AG04449 (cell line): ENCODE measurements around the gene DZIP1.
A peak's percentile ranks its signal among the peaks of the same experiment; 100 is the strongest.

ENCODE experiments used
- CTCF ChIA-PET: fragments of 350-600 bp; formaldehyde crosslinking; extraction: SDS; loops from one replicate; lab custom pipeline; 2021; ENCODE audit warnings: antibody characterized with exemption; lab: Yijun Ruan, JAX
- POLR2A ChIA-PET: fragments of 400-600, 350-600 bp; formaldehyde crosslinking; extraction: SDS; loops from one replicate; lab custom pipeline; 2020; ENCODE audit warnings: antibody characterized with exemption, inconsistent platforms; lab: Yijun Ruan, JAX
- DNase-seq: peaks from one replicate; pipeline ENCODE4 v3.0.0-alpha.2; 2010; ENCODE audit warnings: low read depth, low spot score
- H3K4me3 ChIP-seq: 2 replicates; pipeline ENCODE4 v1.5.1; 2011; ENCODE audit warnings: low read depth, mild to moderate bottlenecking, control low read depth, low read length
- TF ChIP-seq, protein P1 (sequence below): IDR thresholded peaks from one replicate; pipeline ENCODE4 v1.5.1; 2011; ENCODE audit warnings: mild to moderate bottlenecking, moderate library complexity, low read length, control low read depth, inconsistent platforms; ENCODE audit not compliant: insufficient read depth; ENCODE audit errors: missing control alignments

Gene DZIP1

DNA sequence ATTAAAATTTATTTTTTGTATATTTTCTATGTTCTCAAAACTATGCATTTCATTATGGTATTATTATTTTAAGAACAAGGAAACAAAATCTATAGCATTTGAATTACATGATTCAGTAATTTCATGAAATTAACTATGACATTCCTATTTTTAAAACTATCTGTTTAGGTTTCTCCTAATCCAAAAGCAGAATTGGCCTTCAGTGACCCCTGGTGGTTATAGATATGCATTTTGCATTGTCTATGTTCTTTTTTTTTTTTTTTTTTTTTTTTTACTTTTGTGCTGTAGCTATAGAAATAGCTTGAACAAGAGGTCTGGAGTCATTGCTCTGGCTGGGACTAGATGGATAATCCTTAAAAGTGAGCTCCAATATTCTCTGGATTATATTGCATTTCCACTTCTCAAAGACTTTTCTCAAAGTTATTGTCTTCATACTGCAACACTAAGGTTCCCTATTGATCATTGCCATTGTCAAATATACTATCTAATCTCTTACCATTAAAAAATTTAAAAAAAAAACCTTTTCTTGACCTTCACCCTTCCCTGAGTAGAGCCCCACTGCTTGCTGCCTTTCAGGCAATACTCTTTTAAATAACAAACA lies 16.6 kb upstream of the DZIP1 start:
- TF ChIP-seq, protein P1, sequence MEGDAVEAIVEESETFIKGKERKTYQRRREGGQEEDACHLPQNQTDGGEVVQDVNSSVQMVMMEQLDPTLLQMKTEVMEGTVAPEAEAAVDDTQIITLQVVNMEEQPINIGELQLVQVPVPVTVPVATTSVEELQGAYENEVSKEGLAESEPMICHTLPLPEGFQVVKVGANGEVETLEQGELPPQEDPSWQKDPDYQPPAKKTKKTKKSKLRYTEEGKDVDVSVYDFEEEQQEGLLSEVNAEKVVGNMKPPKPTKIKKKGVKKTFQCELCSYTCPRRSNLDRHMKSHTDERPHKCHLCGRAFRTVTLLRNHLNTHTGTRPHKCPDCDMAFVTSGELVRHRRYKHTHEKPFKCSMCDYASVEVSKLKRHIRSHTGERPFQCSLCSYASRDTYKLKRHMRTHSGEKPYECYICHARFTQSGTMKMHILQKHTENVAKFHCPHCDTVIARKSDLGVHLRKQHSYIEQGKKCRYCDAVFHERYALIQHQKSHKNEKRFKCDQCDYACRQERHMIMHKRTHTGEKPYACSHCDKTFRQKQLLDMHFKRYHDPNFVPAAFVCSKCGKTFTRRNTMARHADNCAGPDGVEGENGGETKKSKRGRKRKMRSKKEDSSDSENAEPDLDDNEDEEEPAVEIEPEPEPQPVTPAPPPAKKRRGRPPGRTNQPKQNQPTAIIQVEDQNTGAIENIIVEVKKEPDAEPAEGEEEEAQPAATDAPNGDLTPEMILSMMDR, result peak; percentile 43
- ChIA-PET POLR2A (interaction anchor here (0.8 kb wide), 1 partner anchor 33 kb away, joined by 3 read pairs; no protein-coding TSS in a partner anchor), CTCF (interaction anchor here (0.9 to 5.0 kb wide), 20 partner anchors 10 to 174 kb away, joined by 3 to 62 read pairs (median 4); no protein-coding TSS in a partner anchor)
- no peak for DNase-seq
- H3K4me3 ChIP-seq, result no peak overlapping the region

DNA sequence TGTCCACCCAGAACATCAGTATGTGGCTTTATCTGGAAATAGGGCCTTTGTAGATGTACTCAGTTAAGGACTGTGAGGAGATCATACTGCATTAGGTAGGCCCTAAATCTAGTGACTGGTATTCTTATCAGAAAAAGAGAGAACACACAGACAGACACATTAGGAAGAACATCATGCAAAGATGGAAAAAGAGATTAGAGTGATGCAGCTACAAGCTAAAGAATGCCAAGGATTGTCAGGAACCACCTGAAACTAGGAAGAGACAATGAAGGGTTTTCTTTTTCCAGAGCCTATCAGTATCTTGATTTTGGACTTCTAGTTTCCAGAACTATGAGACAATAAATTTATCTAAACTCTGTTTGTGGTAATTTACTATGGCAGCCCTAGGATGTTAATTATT lies 15.0 kb upstream of the DZIP1 start:
- POLR2A ChIA-PET, result no interaction called here
- CTCF ChIA-PET, result interaction anchor here (1.4 to 5.0 kb wide), 5 partner anchors 12 to 52 kb away, joined by 3 to 62 read pairs (median 11); no protein-coding TSS in a partner anchor
- no peak overlapping the region for H3K4me3 ChIP-seq

DNA sequence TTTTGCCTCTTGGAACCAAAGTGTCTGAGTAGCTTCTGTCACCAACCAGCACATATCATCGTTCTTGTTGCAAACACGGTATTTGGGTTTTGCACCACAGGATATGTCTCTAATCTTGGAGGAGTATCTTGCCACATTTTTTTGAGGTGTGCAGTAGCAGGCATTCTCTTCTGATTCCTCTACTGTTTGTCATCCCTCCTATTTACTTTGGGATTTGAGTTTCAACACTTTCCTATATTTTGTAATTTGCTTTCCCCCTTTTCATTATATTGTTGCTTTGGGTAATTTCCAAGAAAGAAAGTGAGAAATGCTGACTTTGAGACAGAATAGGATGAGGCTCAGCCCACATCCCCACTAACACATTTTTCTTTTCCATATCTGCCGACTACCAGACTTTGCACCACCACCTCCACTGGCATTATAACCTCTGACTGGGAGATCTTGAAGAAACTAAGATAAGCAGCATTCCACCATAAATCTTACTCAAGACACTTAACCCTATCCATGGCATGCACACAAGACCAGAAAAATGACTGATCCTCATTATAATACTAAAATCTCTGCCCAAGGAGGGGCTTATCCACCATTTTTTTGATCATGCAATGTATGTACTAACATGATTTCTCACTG lies 12.0 kb upstream of the DZIP1 start:
- CTCF ChIA-PET, result no interaction called here
- TF ChIP-seq, protein P1, result no peak
- DNase-seq, result no peak
- POLR2A ChIA-PET, result no interaction called here
- no peak overlapping the region for H3K4me3 ChIP-seq

More for the DNA sequence above, 15.0 kb upstream of the DZIP1 start:
- TF ChIP-seq, protein P1, result no peak
- DNase-seq, result no peak

DNA sequence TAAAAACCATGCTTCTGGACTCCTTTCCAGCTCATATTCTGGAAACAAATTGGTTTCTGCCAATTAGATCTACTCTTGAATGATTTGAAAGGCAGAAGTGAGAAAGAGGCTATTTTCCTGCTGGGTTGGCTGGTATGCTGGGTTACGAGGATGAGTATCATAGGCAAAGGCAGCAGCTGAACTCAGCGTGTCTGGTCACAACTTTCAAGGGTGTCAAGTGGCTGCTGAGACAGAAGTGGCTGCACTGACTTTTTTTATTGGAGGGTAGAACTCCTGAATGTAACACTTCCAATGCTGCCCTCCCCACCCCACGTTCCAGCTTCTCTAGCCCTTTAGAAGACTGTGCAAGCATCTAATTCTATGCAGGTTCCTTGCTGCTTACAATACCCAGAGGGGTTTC lies 8.3 kb upstream of the DZIP1 start:
- TF ChIP-seq, protein P1, result no peak
- POLR2A ChIA-PET, result no interaction called here
- no peak for DNase-seq
- H3K4me3 ChIP-seq, result no peak overlapping the region
- CTCF ChIA-PET, result interaction anchor here (1.3 kb wide), 1 partner anchor 28 kb away, joined by 5 read pairs; no protein-coding TSS in a partner anchor

DNA sequence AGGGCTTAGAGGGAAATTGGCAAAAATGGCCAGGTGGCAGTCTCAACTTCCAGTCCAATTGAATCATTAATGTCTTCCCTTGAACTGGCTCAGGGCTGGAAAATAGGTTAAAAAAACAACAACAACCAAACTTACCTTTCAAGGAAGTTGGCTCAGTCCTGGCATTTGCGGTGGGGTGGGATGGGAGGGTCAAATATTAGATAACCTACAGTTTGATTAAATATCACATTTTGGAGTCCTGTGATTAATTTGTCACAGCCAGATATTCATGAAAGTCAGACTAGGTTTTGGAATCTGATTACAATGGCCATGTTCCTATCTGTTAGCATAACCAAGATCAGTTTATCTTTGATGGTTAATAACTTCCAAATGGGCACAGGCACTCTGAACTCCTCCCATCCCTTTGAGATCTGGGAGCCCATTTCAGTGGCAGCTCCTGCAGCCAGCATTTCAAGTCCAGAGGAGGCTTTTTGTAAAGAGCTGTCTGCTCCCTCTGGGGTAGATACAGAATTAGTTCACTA lies 7.8 kb upstream of the DZIP1 start:
- no peak overlapping the region for H3K4me3 ChIP-seq
- ChIA-PET CTCF (interaction anchor here (1.3 kb wide), 1 partner anchor 28 kb away, joined by 5 read pairs; no protein-coding TSS in a partner anchor), POLR2A (no interaction called here)
- TF ChIP-seq, protein P1, result no peak
- no peak for DNase-seq

DNA sequence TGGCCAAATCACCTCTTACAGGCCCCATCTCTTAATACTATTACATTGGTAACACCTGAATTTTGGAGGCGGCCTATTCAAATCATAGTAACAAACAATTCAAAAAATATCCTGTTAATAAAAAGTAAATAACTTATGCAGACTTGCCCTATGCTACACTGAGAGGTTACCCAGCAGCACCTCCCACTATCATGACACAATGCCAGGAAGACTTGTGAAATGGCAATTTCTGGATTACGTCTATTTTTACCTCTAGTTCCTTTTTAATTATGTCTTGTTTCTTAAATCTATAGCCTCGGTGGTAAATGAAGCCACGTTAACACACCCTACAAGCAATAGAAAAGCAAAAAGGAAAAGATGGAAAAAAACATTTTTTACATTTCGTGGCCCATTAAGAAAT lies 6.2 kb upstream of the DZIP1 start:
- no peak for DNase-seq
- CTCF ChIA-PET, result no interaction called here
- POLR2A ChIA-PET, result no interaction called here
- no peak overlapping the region for H3K4me3 ChIP-seq
- TF ChIP-seq, protein P1, result no peak
